GM20000 (cell line): ENCODE data around the gene KCP.

Experiments used
- DNase-seq: peaks from one replicate; pipeline ENCODE4 v3.0.0; 2012; ENCODE audit warnings: low spot score
- CTCF ChIP-seq: IDR thresholded peaks from 2 replicates; pipeline ENCODE4 v1.5.1; 2012; ENCODE audit warnings: mild to moderate bottlenecking, control low read depth; ENCODE audit errors: extremely low read depth, missing control alignments

Gene KCP

DNA sequence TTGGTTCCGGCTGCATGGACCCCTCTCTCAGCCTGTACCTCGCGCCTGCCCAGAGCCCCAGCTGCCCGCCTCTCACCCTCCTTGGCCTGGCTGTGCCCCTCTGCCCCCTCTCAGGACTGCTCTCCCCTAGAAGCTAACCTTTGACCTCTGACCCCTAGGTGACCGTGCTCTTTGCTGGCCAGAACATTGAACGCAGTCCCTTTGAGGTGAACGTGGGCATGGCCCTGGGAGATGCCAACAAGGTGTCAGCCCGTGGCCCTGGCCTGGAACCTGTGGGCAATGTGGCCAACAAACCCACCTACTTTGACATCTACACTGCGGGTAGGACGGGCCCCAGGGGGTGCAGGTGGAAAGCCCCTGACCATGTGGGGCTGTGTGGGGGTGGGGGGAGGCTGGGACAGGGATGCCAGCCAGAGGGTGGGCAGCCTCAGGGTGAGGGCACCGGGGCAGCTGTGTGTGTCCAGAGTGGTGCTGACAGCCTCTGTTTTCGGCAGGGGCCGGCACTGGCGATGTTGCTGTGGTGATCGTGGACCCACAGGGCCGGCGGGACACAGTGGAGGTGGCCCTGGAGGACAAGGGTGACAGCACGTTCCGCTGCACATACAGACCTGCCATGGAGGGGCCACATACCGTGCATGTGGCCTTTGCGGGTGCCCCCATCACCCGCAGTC, 72.3 kb downstream of the KCP start:
- no peak for TF ChIP-seq CTCF
- no peak for DNase-seq

GRCh38 chr7:128837521-128837921, 73.0 kb downstream of the KCP start:
- DNase-seq = no peak
- TF ChIP-seq CTCF = no peak

DNA sequence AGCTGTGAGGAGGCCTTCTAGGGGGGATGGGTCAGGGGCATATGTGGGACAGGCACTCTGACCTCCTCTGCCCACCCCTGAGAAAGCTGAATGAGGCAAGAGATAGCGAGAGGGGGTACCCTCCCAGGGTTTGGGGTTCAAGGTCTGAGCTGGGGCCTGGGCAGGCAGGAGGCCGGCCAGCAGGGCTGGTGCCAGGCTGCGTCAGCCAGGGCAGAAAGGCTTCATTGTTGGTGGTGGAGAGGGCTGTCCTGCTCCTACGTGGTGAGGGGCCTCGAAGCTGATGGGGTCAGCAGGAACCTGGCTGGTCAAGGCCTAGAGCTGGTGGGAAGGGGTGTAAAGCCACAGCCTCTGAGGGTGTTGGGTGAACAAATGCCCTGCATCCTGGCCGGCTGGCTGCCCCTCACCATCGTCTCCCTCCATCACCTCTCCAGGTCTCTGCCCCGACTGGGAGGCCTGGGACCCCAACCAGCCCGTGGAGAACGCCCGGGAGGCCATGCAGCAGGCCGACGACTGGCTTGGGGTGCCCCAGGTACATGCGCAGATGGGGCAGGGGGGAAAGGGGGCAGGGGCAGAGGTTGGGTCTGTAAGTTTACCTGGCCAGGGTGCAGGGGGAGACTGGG, 73.7 kb downstream of the KCP start:
- no peak for DNase-seq
- TF ChIP-seq CTCF = no peak

GRCh38 chr7:128835790-128836641, 74.5 kb downstream of the KCP start:
- no peak for TF ChIP-seq CTCF
- no peak for DNase-seq

- no peak for TF ChIP-seq CTCF
- no peak for DNase-seq
Observed at GRCh38 chr7:128835231-128835751, 75.2 kb downstream of the KCP start.

DNA sequence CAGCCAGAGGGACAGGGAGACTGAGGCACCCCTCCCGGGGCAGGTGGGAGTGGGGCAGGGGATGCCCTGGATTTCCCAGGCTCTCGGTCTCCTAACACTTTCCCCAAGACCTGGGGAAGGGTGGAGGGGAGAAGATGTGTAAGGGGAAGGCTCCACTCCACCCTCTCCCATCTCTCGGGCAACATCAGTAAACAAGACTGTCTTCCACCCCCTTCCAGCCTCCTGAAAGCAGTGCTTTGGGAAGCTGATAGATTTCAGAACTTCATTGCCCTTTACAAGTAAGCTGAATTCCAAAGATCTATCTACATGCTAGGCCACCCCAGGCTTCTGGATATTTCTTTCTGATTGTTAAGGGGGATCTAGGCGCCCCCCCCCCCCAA, 76.6 kb downstream of the KCP start:
- no peak for TF ChIP-seq CTCF

More for the DNA sequence above, 76.6 kb downstream of the KCP start:
- no peak for DNase-seq
